ENCODE data around the gene ARHGAP4. TPM values are rescaled to one million over a fixed set of nuclear protein-coding genes. Genes with fewer than 3 reads are reported as not detected.

Gene ARHGAP4
- total RNA-seq, 4 donors from 2014 or later: 44.9 to 52.4 (median 49.9) TPM

DNA sequence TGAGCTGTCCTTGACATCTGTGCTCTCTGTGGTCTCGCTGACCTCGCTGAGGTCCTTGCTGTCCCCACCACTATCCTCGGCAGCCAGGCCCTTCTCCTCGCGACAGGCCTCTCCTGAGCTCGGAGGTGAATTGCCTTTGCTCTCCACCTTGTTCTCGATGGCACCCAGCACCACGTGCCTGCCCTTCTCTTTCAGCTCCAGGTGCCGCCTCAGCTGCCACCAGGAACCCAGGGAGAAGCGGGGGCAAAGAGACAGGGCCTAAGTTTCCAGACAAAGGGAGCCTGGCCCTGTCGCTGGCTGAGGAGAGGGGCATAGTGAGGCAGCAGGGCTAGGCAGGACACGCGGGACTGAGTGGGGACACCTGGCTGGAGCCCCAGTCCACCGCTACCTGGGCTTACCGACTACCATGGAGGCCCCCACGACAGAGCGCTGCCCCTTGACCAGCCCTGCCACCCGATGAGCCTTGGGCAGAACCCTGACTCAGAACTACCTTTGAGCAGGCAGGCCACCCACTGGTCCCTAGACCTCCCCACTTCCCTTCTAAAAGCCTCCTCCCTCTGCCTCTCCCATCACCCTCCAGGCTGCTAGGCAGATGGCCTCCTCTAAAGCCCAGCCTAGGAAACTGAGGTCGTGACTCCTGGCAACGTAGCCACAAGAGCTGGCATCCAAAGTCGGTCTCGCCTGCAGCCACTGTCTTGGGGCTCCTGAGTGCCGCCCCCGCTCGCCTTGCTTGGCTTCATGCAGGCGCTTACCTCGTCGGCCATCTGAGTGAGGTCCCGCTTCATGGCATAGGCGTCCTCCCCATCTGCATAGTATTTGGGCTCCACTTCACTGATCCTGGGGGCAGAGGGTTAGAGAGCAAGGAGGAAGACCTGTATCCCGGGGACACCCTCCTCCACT is 4.2 kb upstream of the ARHGAP4 start:
- Histone ChIP-seq H3K27ac (peak overlapping the region in 3 of 4 donors; percentile 75 to 86 (median 76)), H3K4me3 (no peak overlapping the region), H3K36me3 (no peaks in the 10 kb centered on the region), H3K27me3 (no peaks in the 10 kb centered on the region), H3K9me3 (no peaks in the 10 kb centered on the region), H3K4me1 (peaks cover 7 to 32% (median 22%) of the 10 kb centered on the region in 4 donors)
- in situ Hi-C loops (cut with MboI; ENCODE audit: low pct_ligation_motif_present in 1 of 4, low pct_unique_long_range_greater_than_20kb in 1 of 4, low sequenced_read_pairs in 3 of 4) (loop anchor here in 1 of 4 donors (25.0 kb wide), 2 partner anchors 143 to 968 kb away; partner anchors contain the start of genes IDH3G, SRPK3 and SSR4), intact Hi-C loops (cut with DNase I; ENCODE audit: low total_unique reads) (no loop called here)
- DNase-seq: no peak
- TF ChIP-seq POLR2A (IDR thresholded peaks at IDR 0.05) (no peak), EP300 (IDR thresholded peaks at IDR 0.05; ENCODE audit: low read depth) (no peak), POLR2AphosphoS5 (IDR thresholded peaks at IDR 0.05) (no peak)
- TF ChIP-seq, protein P1, sequence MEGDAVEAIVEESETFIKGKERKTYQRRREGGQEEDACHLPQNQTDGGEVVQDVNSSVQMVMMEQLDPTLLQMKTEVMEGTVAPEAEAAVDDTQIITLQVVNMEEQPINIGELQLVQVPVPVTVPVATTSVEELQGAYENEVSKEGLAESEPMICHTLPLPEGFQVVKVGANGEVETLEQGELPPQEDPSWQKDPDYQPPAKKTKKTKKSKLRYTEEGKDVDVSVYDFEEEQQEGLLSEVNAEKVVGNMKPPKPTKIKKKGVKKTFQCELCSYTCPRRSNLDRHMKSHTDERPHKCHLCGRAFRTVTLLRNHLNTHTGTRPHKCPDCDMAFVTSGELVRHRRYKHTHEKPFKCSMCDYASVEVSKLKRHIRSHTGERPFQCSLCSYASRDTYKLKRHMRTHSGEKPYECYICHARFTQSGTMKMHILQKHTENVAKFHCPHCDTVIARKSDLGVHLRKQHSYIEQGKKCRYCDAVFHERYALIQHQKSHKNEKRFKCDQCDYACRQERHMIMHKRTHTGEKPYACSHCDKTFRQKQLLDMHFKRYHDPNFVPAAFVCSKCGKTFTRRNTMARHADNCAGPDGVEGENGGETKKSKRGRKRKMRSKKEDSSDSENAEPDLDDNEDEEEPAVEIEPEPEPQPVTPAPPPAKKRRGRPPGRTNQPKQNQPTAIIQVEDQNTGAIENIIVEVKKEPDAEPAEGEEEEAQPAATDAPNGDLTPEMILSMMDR (IDR thresholded peaks at IDR 0.05): no peak
- 87% methylated on average over 31 of the region's 31 CpGs; no CpG with 5 or more reads in 1 of the 2 donors for WGBS, 2 donors (ENCODE audit: low coverage in 1 of 2)

GRCh38 chrX:153929576-153929975 is 3.5 kb upstream of the ARHGAP4 start:
- intact Hi-C loops (cut with DNase I; ENCODE audit: low total_unique reads): no loop called here
- Histone ChIP-seq H3K4me1 (peaks cover 6 to 30% (median 21%) of the 10 kb centered on the region in 4 donors), H3K36me3 (no peaks in the 10 kb centered on the region), H3K27ac (peak overlapping the region; percentile 75 to 96 (median 81)), H3K4me3 (no peak overlapping the region), H3K27me3 (no peaks in the 10 kb centered on the region), H3K9me3 (no peaks in the 10 kb centered on the region)
- WGBS, 2 donors (ENCODE audit: low coverage in 1 of 2): 87% methylated on average over 10 of the region's 10 CpGs; no CpG with 5 or more reads in 1 of the 2 donors
- DNase-seq: no peak
- in situ Hi-C loops (cut with MboI; ENCODE audit: low pct_ligation_motif_present in 1 of 4, low pct_unique_long_range_greater_than_20kb in 1 of 4, low sequenced_read_pairs in 3 of 4): loop anchor here in 1 of 4 donors (25.0 kb wide), 2 partner anchors 142 to 967 kb away; partner anchors contain the start of genes IDH3G, SRPK3 and SSR4
- no peak for TF ChIP-seq EP300 (IDR thresholded peaks at IDR 0.05; ENCODE audit: low read depth)
- TF ChIP-seq POLR2A (IDR thresholded peaks at IDR 0.05): no peak
- TF ChIP-seq POLR2AphosphoS5 (IDR thresholded peaks at IDR 0.05): no peak
- TF ChIP-seq, protein P1 (IDR thresholded peaks at IDR 0.05): no peak

- WGBS, 2 donors (ENCODE audit: low coverage in 1 of 2): 39% methylated on average over 9 of the region's 9 CpGs; no CpG with 5 or more reads in 1 of the 2 donors
- in situ Hi-C loops (cut with MboI; ENCODE audit: low pct_ligation_motif_present in 1 of 4, low pct_unique_long_range_greater_than_20kb in 1 of 4, low sequenced_read_pairs in 3 of 4): loop anchor here in 1 of 4 donors (25.0 kb wide), 2 partner anchors 142 to 967 kb away; partner anchors contain the start of genes IDH3G, SRPK3 and SSR4
- no peak for DNase-seq
- intact Hi-C loops (cut with DNase I; ENCODE audit: low total_unique reads): no loop called here
- Histone ChIP-seq H3K36me3 (no peaks in the 10 kb centered on the region), H3K4me3 (peak overlapping the region in 1 of 4 donors; percentile 25), H3K4me1 (peaks cover 6 to 27% (median 17%) of the 10 kb centered on the region in 4 donors), H3K9me3 (no peaks in the 10 kb centered on the region), H3K27me3 (no peaks in the 10 kb centered on the region), H3K27ac (peak overlapping the region; percentile 75 to 96 (median 81))
- TF ChIP-seq, protein P1 (IDR thresholded peaks at IDR 0.05): no peak
- no peak for TF ChIP-seq POLR2A (IDR thresholded peaks at IDR 0.05)
Observed at GRCh38 chrX:153928846-153929245, 2.8 kb upstream of the ARHGAP4 start.
